Uterus (tissue), 4 donors: ENCODE measurements around the gene ASIC1. TPM values are rescaled to one million over a fixed set of nuclear protein-coding genes. Genes with fewer than 3 reads are reported as not detected.

Experiments
- DNase-seq, 2 donors: peaks; one replicate each; pipeline ENCODE4 v3.0.0-alpha.2; 2019 to 2020
- H3K27ac ChIP-seq, 2 donors: fragments of 200-600 bp; sonication (generic); 1 replicate in 1 of 2; 2 replicates in 1 of 2; pipeline ENCODE4 v1.5.1; 2016 to 2018
- H3K27me3 ChIP-seq, 2 donors: fragments of 200-600 bp; sonication (generic); one replicate each; pipeline ENCODE4 v1.5.1; 2018 to 2019; ENCODE audit warnings: control low read depth in 1 of 2
- H3K36me3 ChIP-seq, 2 donors: fragments of 200-600 bp; sonication (generic); one replicate each; pipeline ENCODE4 v1.5.1; 2019; ENCODE audit warnings: control low read depth in 1 of 2
- H3K4me1 ChIP-seq, 2 donors: fragments of 200-600 bp; sonication (generic); one replicate each; pipeline ENCODE4 v1.5.1; 2018 to 2019; ENCODE audit warnings: control low read depth in 1 of 2
- H3K4me3 ChIP-seq, 2 donors: fragments of 200-600 bp; sonication (generic); 1 replicate in 1 of 2; 2 replicates in 1 of 2; pipeline ENCODE4 v1.5.1; 2018 to 2019; ENCODE audit warnings: mild to moderate bottlenecking in 1 of 2
- H3K9me3 ChIP-seq, 2 donors: fragments of 200-600 bp; sonication (generic); one replicate each; pipeline ENCODE4 v1.5.1; 2019; ENCODE audit warnings: control low read depth in 1 of 2
- CTCF ChIP-seq, 4 experiments: fragments of 200-600 bp in 2 of 4; fragments of 450-650 bp in 2 of 4; sonication (generic) in 2 of 4; IDR thresholded peaks; one replicate each; pipeline ENCODE4 v1.5.1; 2016 to 2019; ENCODE audit warnings: antibody characterized with exemption in 4 of 4, mild to moderate bottlenecking in 2 of 4, moderate library complexity in 1 of 4
- POLR2A ChIP-seq, 2 donors: fragments of 450-650 bp; IDR thresholded peaks; one replicate each; pipeline ENCODE4 v1.6.1; 2016; ENCODE audit warnings: antibody characterized with exemption in 2 of 2, mild to moderate bottlenecking in 1 of 2, moderate library complexity in 1 of 2
- intact Hi-C: fragments of 100-400 bp; cut with DNase I; formaldehyde crosslinking; loops from one replicate; pipeline ENCODE4 v1.15.1; 2023; ENCODE audit warnings: low total_unique reads
- total RNA-seq, 4 donors: library from RNA; depleted of rRNA in 3 of 4; stranded (reverse); fragments of >200 nt in 3 of 4; gene quantifications; one replicate each; pipeline versions ENCODE4 v1.1.0 to v1.2.4, GENCODE V29; 2014 to 2023
- donor health status: DM: yes; HTN: yes; CAD: no.

The ASIC1 gene
- total RNA-seq, 4 donors from 2014 or later = 3.5 to 5.6 TPM; not detected in 2

GRCh38 chr12:50069069-50069468 is 11.7 kb downstream of the ASIC1 start:
- DNase-seq = no peak
- Histone ChIP-seq H3K36me3 (no peaks in the 10 kb centered on the region), H3K27me3 (no peaks in the 10 kb centered on the region), H3K27ac (no peak overlapping the region), H3K9me3 (no peaks in the 10 kb centered on the region), H3K4me1 (no peaks in the 10 kb centered on the region), H3K4me3 (no peak overlapping the region)
- TF ChIP-seq POLR2A (IDR thresholded peaks at IDR 0.05) (no peak), CTCF (IDR thresholded peaks at IDR 0.05) (no peak)
- intact Hi-C loops = no loop called here

GRCh38 chr12:50069539-50069938 is 12.1 kb downstream of the ASIC1 start:
- Histone ChIP-seq H3K4me3 (no peak overlapping the region), H3K4me1 (no peaks in the 10 kb centered on the region), H3K36me3 (no peaks in the 10 kb centered on the region), H3K27me3 (no peaks in the 10 kb centered on the region), H3K27ac (no peak overlapping the region), H3K9me3 (no peaks in the 10 kb centered on the region)
- DNase-seq = no peak
- intact Hi-C loops = no loop called here
- TF ChIP-seq POLR2A (IDR thresholded peaks at IDR 0.05) = no peak
- no peak for TF ChIP-seq CTCF (IDR thresholded peaks at IDR 0.05)

- intact Hi-C loops = loop anchor here (2.0 to 10.0 kb wide), 2 partner anchors 102 to 104 kb away; no protein-coding TSS in a partner anchor
- H3K4me1 ChIP-seq = no peaks in the 10 kb centered on the region
- no peak overlapping the region for H3K27ac ChIP-seq
- TF ChIP-seq POLR2A (IDR thresholded peaks at IDR 0.05) = no peak
- peak; percentile 92 to 93 (median 93) for TF ChIP-seq CTCF (IDR thresholded peaks at IDR 0.05)
- H3K4me3 ChIP-seq = no peak overlapping the region
- no peaks in the 10 kb centered on the region for H3K9me3 ChIP-seq
- H3K36me3 ChIP-seq = no peaks in the 10 kb centered on the region
- no peaks in the 10 kb centered on the region for H3K27me3 ChIP-seq
- DNase-seq = peak; percentile 83 to 86
These were observed 13.1 kb downstream of the ASIC1 start for GRCh38 chr12:50070314-50071060.

- Histone ChIP-seq H3K36me3 (no peaks in the 10 kb centered on the region), H3K4me1 (no peaks in the 10 kb centered on the region), H3K9me3 (no peaks in the 10 kb centered on the region), H3K27me3 (no peaks in the 10 kb centered on the region), H3K4me3 (no peak overlapping the region), H3K27ac (no peak overlapping the region)
- DNase-seq = no peak
- no peak for TF ChIP-seq POLR2A (IDR thresholded peaks at IDR 0.05)
- TF ChIP-seq CTCF (IDR thresholded peaks at IDR 0.05) = no peak
- intact Hi-C loops = loop anchor here (10.0 kb wide), 1 partner anchor 102 kb away; no protein-coding TSS in a partner anchor
These were observed 15.0 kb downstream of the ASIC1 start for GRCh38 chr12:50072198-50072907.

GRCh38 chr12:50073206-50073605 is 15.8 kb downstream of the ASIC1 start:
- H3K36me3 ChIP-seq = no peaks in the 10 kb centered on the region
- DNase-seq = no peak
- TF ChIP-seq CTCF (IDR thresholded peaks at IDR 0.05) (no peak), POLR2A (IDR thresholded peaks at IDR 0.05) (no peak)
- H3K4me1 ChIP-seq = no peaks in the 10 kb centered on the region
- no peaks in the 10 kb centered on the region for H3K9me3 ChIP-seq
- H3K4me3 ChIP-seq = no peak overlapping the region
- no peaks in the 10 kb centered on the region for H3K27me3 ChIP-seq
- intact Hi-C loops = loop anchor here (10.0 kb wide), 1 partner anchor 102 kb away; no protein-coding TSS in a partner anchor
- H3K27ac ChIP-seq = no peak overlapping the region
